Kidney (tissue), 14 donors: Measurements from ENCODE around the gene ZKSCAN1. TPM values are rescaled to one million over a fixed set of nuclear protein-coding genes. Genes with fewer than 3 reads are reported as not detected.
"Not testable (repeated sequence)": the region's sequence is repeated elsewhere in the genome, so short reads cannot be mapped to it uniquely, and the experiment has no call there.

Experiments used
- DNase-seq, 5 donors: peaks; one replicate each; pipeline ENCODE4 v3.0.0-alpha.2; 2013 to 2020
- FAIRE-seq: peaks from 2 replicates; lab custom pipeline; 2012; peaks lifted over from hg19 to GRCh38; lab: Jason Lieb, UNC
- H3K27ac ChIP-seq, 2 donors: one replicate each; pipeline ENCODE4 v1.7.0; 2013; ENCODE audit warnings: low read depth in 2 of 2, low read length in 2 of 2, inconsistent platforms in 1 of 2
- H3K27me3 ChIP-seq: one replicate; pipeline ENCODE4 v1.7.1; 2013; ENCODE audit warnings: low read length, inconsistent platforms; ENCODE audit not compliant: control insufficient read depth, insufficient read depth
- H3K36me3 ChIP-seq, 3 donors: one replicate each; pipeline versions ENCODE4 v1.7.0 to v1.7.1; 2013; ENCODE audit warnings: low read length in 3 of 3, control low read depth in 1 of 3, inconsistent platforms in 1 of 3; ENCODE audit not compliant: insufficient read depth in 3 of 3, control insufficient read depth in 2 of 3
- H3K4me1 ChIP-seq, 3 donors: one replicate each; pipeline versions ENCODE4 v1.7.0 to v1.7.1; 2013; ENCODE audit warnings: low read length in 3 of 3, inconsistent platforms in 1 of 3, low read depth in 1 of 3; ENCODE audit not compliant: control insufficient read depth in 2 of 3, insufficient read depth in 2 of 3
- H3K4me3 ChIP-seq, 3 donors: one replicate each; pipeline versions ENCODE4 v1.7.0 to v1.8.1; 2013; ENCODE audit warnings: low read length in 3 of 3, control low read depth in 1 of 3, inconsistent platforms in 1 of 3
- H3K9ac ChIP-seq, 3 donors: one replicate each; pipeline versions ENCODE4 v1.7.0 to v1.7.1; 2013; ENCODE audit warnings: low read length in 3 of 3, control low read depth in 1 of 3, inconsistent platforms in 1 of 3
- H3K9me3 ChIP-seq, 3 donors: one replicate each; pipeline versions ENCODE4 v1.7.0 to v1.7.1; 2013; ENCODE audit warnings: low read length in 3 of 3, control low read depth in 1 of 3, inconsistent platforms in 1 of 3; ENCODE audit not compliant: control insufficient read depth in 2 of 3, insufficient read depth in 1 of 3
- intact Hi-C: fragments of 100-400 bp; cut with DNase I; formaldehyde crosslinking; loops from one replicate; pipeline ENCODE4 v1.11.1; 2022
- polyA plus RNA-seq: library from polyadenylated mRNA; stranded (reverse); fragments of 350-450 nt; fragmentation: Illumina TruSeq; extraction: RNeasy Lipid Tissue Mini Kit (QIAGEN cat#74804); gene quantifications from one replicate; pipeline ENCODE4 v1.2.3, GENCODE V29; 2014; ENCODE audit warnings: low read depth, low replicate concordance; ENCODE audit not compliant: insufficient read depth
- total RNA-seq: library from RNA; stranded (reverse); fragmentation: NEBNext Ultra II Directional; extraction: Animal tissue kit (Norgen Biotek cat#: 25700); gene quantifications from one replicate; pipeline ENCODE4 v1.2.1, GENCODE V29; 2021
- TF ChIP-seq, protein P1 (sequence below): IDR thresholded peaks from 3 replicates; pipeline ENCODE4 v1.5.1; 2012; ENCODE audit warnings: mild to moderate bottlenecking, moderate library complexity, borderline replicate concordance; ENCODE audit not compliant: insufficient read depth; ENCODE audit errors: extremely low read depth
- donor health status: control.
- donor health status: control.
- donor health status: control.
- donor health status: control.
- donor health status: control.
- donor health status: DM: yes; HTN: yes; CAD: no.
- donor health status: Normal renal cell carcinoma (clear cell type).

ZKSCAN1 gene
- total and polyA plus RNA-seq, 2 donors from 2014 or later = 7.7 to 76.6 TPM

GRCh38 chr7:100007887-100008286 is 7.5 kb upstream of the ZKSCAN1 start:
- Histone ChIP-seq H3K36me3 (no peaks in the 10 kb centered on the region), H3K9me3 (no peaks in the 10 kb centered on the region), H3K27me3 (no peaks in the 10 kb centered on the region), H3K27ac (no peak overlapping the region), H3K4me1 (no peaks in the 10 kb centered on the region), H3K4me3 (no peak overlapping the region), H3K9ac (no peak overlapping the region)
- intact Hi-C loops = no loop called here
- DNase-seq (no peak), FAIRE-seq (no peak)
- TF ChIP-seq, protein P1, sequence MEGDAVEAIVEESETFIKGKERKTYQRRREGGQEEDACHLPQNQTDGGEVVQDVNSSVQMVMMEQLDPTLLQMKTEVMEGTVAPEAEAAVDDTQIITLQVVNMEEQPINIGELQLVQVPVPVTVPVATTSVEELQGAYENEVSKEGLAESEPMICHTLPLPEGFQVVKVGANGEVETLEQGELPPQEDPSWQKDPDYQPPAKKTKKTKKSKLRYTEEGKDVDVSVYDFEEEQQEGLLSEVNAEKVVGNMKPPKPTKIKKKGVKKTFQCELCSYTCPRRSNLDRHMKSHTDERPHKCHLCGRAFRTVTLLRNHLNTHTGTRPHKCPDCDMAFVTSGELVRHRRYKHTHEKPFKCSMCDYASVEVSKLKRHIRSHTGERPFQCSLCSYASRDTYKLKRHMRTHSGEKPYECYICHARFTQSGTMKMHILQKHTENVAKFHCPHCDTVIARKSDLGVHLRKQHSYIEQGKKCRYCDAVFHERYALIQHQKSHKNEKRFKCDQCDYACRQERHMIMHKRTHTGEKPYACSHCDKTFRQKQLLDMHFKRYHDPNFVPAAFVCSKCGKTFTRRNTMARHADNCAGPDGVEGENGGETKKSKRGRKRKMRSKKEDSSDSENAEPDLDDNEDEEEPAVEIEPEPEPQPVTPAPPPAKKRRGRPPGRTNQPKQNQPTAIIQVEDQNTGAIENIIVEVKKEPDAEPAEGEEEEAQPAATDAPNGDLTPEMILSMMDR = no peak

GRCh38 chr7:100008525-100008924 is 6.9 kb upstream of the ZKSCAN1 start:
- FAIRE-seq = no peak
- Histone ChIP-seq H3K27ac (no peak overlapping the region), H3K9me3 (no peaks in the 10 kb centered on the region), H3K4me3 (no peak overlapping the region), H3K36me3 (no peaks in the 10 kb centered on the region), H3K9ac (no peak overlapping the region), H3K4me1 (no peaks in the 10 kb centered on the region), H3K27me3 (no peaks in the 10 kb centered on the region)
- intact Hi-C loops = no loop called here
- TF ChIP-seq, protein P1 = no peak
- DNase-seq = no peak

DNA sequence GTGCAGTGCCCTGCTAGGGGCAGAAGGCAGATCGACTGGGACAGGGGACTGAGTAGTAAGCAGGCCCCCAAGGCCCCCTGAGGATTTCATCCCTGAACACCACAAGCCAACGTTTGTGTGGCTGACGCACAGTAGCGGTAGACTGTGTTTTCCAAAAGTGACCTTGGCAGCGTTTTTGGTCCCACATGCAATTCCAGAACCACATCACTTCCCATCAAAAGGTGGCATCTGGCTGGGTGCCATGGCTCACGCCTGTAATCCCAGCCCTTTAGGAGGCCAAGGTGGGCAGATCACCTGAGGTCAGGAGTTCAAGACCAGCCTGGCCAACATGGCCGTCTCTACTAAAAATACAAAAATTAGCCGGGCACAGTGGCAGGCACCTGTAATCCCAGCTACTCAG is 5.4 kb upstream of the ZKSCAN1 start:
- intact Hi-C loops, FAIRE-seq, DNase-seq, H3K4me1 ChIP-seq, H3K4me3 ChIP-seq, H3K36me3 ChIP-seq, H3K9me3 ChIP-seq, H3K27me3 ChIP-seq, H3K9ac ChIP-seq, H3K27ac ChIP-seq: not testable (repeated sequence)

DNA sequence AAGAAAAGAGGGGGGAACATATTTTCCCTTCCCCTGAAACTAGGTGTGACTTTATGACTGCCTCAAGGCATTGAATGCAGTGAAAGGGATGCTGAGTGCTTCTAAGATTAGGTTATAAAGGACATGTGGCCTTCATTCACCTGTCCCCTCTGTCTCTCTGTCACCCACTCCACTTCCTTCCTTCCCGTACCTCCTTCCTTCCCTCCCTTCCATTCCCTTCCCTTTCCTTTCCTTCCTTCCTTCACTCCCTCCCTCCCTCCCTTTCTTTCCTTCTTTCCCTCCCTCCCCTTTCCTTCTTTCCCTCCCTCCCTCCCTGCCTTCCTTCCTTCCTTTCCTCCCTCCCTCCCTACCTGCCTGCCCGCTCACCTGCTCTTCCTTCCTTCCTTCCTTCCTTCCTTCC is 4.5 kb upstream of the ZKSCAN1 start:
- no peaks in the 10 kb centered on the region for H3K4me1 ChIP-seq
- H3K9me3 ChIP-seq = no peaks in the 10 kb centered on the region
- FAIRE-seq (no peak), DNase-seq (no peak)
- TF ChIP-seq, protein P1 = no peak
- H3K4me3 ChIP-seq = no peak overlapping the region
- no peak overlapping the region for H3K9ac ChIP-seq
- no peak overlapping the region for H3K27ac ChIP-seq
- H3K27me3 ChIP-seq = no peaks in the 10 kb centered on the region
- intact Hi-C loops = no loop called here
- H3K36me3 ChIP-seq = no peaks in the 10 kb centered on the region
